Occipital lobe (tissue), 2 donors: ENCODE results near the gene USH1G. TPM values are rescaled to one million over a fixed set of nuclear protein-coding genes. Genes with fewer than 3 reads are reported as not detected.

Experiments
- DNase-seq: peaks from one replicate; lab custom pipeline; 2025; lab: John Stamatoyannopoulos, UW
- total RNA-seq: library from RNA; depleted of rRNA; stranded (reverse); fragments of >200 nt; gene quantifications from one replicate; pipeline ENCODE4 v1.2.3, GENCODE V29; 2014

USH1G gene
- total RNA-seq, 1 donor from 2014 or later: 0.16 TPM

DNA sequence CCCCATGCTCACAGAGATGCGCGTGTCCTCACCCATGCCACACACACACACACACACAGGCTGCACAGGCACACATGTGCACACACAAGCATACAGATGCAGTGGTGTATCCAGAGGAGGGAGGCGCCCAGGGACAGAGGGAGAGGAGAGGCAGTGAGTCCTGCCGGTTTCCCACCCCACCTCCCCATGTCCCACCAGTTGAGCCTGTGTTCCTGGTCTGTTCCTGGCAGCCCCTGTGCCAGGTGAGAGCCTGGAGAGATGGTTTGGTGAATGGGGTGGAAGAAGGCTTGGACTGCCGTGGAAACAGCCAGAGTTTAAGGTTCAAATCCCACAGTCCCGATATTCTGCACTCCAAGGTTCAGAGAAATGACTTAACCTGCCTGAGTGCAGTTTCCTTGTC, 19.4 kb downstream of the USH1G start:
- no peak for DNase-seq

DNA sequence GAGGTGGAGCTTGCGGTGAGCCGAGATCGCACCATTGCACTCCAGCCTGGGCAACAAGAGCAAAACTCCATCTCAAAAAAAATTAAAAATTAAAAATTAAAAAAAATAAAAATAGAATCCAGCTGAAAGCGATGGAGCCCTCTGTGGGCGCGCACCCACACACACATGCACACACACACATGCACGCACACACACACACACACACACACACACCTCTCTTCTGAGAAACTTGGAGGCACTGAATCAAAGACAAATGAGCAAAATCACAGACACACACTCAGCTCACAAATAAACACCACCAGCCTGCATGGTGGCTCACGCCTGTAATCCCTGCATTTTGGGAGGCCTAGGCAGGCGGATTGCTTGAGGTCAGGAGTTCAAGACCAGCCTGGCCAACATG, 20.0 kb downstream of the USH1G start:
- DNase-seq: no peak

DNA sequence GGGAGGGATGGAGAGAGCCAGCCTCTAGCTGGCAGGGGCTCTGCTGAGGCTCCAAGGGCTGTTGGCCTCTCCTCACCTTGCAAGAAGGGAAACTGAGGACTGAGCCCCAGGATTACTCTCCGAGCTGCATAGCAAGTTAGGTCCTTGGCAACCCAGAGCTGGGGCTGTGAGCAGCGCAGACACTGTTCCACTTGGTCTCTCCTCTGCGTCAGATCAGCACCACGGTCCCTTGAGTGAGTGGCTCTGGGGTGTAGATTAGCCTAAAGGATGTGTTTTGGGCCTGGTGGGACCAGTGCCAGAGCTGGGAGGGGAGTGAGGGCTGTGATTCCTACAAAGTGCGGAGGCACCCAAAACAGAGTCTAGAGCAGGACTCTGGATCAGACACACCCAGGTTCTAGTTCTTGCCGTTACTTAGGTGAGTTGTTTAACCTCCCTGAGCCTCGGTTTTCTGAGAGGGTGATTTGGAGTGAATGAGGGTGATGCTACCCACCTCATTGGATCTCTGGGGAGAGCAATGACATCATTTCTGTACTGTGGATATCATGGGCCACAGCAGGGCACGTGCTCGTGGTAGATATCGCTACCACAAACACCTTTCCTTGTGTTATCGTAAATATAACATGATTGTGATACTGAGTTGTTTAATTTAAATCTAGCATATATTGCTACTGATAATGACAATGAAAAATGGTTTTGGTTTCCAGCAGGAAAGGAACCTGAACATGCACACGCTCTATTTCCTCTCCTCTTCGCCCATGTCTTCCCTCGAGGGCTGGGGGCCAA, 21.5 kb downstream of the USH1G start:
- DNase-seq: no peak

DNA sequence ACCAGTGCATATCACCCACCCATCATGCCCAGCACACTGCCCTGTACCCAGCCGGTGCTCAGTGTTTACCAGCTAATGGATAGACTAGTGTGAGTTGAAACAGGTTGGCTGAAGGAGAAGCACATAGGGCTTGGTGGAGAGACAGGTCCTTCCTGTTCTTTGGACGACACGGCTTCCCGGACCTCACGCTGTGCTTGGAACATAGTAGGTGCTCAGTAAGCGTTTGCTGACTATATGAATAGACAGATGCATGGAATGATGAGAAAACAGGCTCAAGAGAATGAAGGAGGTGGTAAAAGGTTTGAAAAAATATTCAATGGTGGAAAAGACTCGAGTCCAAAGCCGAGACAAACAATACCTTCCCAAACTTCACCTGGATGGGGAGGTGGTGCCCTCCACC, 22.8 kb downstream of the USH1G start:
- DNase-seq: no peak

DNA sequence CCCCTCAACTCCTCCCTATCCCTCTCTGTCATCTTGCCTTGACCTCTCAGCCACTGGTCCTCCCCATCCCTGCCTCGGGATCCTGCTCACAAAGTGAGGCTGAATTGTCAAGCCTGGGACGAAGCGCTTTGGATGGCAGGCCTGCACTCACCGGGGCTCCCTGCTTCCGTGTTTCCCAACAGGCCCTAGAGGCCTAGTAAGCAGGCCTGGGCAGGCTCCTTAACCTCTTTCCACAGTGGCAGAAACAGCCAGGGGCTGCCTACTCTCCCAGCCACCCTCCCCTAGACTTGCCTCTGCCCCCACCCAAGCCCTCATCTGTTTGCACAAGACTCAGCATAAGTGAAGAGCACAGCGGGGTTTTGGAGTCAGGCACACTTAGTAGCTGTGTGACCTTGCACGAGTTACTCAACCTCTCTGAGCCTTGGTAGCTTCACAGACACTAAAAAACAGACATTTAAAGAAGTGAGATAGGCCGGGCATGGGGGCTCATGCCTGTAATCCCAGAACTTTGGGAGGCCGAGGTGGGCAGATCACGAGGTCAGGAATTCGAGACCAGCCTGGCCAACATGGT, 24.6 kb downstream of the USH1G start:
- no peak for DNase-seq

DNA sequence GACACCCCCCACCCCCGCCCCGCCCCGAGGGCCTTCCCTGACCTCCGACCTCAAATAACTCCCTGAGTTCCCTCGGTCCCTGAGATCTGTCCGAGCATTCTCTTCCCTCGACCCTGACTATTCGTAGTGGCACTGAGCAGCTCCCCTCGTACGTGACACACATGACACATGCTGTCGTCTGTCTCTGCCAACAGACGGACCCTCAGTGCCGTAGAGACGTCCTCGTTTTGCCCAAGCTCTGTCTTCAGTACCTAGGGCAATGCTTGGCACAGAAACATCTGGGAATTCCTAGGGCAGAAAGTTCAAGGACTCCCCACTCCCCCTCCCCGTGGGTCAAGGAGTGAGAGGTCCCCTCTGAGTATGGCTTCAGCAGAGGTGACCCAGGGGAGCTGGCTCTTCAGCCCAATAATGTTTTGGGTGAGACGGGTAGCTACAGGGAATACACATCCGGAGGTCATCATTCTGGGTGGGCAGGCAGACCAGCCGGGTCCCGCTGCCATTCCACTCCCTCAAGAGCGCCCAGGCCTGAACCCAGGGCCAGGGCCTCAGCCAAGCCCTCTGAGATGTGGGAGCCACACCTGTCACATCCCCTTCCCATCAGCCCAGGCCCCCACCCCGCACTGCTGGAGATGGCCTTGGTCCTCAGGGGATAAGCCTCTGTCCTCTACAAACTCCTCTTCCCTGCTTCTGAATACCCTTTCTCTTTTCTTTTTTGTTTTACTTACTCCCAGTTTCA, 29.0 kb downstream of the USH1G start:
- DNase-seq: no peak

DNA sequence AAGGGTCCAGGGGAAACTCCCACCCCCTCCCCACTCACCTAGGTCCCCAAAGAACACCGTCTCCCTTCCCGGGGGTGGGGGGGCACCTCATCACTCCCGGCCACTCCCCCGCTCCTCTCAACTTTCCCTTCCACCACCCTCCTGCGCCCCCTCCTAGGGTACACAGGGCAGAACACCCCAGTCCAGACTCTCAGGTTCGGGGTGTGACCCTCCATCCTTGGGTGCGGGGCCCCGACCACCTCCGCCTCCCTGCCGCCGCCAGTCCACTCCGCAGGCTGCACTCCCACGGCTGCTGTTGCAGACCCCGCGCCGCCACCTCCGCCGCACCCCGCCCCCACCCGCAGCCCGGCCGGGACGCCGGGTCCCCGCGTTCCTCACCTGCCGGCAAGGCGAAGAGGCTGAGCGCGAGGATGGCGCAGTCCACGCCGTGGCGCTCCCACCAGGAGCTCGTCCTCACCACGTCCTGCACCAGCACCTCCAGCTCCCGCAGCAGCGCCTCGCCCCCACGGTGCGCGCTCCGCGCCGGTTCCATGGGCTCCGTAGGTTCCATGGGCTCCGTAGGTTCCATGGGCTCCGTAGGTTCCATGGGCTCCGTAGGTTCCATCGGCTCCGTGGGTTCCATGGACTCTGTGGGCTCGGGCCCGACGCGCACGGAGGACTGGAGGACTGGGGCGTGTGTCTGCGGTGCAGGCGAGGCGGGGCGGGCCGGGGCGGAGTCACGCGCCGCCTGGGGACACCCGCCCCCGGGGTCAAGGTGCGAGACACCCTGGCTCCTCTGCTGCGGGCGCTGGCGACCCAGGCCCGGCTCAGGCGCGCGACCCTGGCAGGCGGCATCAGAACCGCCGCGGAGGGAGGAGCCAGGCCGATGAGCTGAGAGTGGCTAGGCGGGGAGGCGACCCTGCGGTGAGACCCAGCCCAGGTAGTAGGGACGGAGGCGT, 29.8 kb downstream of the USH1G start, which contains the start of gene FADS6:
Gene FADS6 (minus strand): TSS at position 660 of the 938 bp plus-strand sequence. CDS start 38 bp downstream, at position 622.
- no peak for DNase-seq

DNA sequence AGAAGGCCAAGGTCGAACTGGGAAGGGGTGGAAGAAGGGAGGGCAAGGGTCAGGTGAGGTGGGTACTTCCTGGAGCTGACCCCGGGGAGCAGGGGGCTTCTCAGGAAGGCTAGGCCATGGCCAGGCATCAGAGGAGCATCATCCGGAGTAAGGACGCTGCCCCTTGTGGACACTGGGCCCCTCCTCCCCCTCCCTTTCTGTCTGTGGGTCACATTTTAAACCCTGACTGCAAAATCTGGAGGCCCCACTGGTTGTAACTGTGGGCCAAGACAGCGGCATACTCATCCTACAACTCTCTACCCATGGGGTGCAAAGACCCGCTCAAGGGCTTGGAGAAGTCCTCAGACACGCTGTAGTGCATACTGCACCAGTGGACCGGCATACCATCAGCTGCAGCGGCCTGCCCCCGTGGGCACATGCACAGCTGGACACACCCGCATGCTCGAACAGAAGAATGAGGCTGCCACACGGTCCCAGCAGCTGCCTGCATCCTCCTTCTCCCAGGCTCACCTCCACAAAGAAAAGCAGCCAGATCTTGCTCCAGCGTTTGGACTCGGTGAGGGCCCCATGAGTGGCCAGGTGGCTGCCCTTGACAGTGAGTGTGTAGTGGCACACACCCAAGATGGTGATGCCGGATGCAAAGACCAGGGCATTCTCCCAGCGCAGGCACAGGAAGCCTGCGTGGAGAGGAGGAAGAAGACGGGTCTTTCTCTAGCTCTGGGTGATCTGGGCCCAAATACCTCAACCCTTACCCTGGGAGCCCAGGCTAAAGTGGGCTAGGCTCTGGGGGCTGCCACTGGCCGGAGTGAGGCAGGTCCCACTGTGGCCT, 30.8 kb downstream of the USH1G start:
- DNase-seq: no peak

DNA sequence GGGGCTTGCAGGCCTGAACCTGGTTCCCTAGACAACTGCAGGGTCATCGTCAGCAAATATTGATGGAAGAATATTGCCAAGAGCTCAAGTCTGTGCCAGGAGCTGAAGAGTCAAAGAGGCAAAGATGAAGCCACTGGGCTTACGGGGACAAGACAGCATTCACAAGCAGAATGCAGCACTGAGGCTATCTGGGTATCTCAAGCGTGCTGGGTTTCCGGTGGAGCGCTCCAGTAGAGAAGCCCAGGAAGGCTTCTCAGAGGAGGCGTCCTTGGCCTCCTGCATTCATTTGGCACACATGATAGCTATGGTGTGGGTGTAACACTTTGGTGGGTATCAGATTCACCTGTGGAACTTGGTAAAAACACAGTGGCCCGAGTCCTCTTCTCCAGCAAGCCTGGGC, 32.5 kb downstream of the USH1G start:
- DNase-seq: no peak

DNA sequence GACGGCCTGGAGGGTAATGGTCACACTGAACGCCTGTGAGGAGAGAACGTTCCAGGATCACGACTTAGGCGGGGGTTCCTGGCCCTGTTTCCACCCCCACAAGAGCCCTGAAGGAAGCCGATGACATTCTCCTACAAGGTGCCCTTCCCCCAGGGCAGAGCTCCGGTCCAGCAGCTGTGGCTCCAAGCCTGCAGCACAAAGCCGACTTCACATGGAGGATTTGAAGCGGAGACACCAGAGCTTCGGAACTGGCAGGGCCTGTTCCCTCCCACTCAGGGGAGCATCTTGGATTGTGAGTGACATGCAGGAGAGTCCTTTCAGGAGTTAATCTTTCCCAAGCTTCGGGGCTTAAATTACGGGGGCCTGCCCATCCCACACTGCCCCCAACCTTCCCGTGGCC, 34.6 kb downstream of the USH1G start:
- DNase-seq: no peak

DNA sequence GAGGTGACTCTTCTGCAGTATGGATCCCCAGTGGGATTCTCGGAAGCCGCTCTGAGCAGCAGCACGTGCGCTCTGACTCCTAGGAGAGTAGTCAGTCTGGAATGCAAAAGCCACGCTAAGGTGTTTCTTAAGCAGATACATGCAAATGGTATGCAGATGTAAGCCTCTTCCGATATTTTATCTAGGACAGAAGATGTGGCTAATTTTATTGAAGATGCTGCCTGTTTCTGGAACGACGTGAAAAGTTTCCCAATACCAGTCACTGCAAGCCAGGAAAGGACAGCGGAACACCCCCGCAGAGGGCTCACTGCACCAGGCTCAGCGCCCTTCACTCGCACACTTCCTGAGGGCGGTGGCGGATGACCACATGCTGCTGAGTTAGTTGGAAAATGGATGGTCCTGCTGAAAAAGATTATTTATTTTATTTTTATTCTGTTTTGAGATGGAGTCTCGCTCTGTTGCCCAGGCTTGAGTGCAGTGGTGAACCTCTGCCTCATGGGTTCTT, 39.8 kb downstream of the USH1G start:
- DNase-seq: no peak

DNA sequence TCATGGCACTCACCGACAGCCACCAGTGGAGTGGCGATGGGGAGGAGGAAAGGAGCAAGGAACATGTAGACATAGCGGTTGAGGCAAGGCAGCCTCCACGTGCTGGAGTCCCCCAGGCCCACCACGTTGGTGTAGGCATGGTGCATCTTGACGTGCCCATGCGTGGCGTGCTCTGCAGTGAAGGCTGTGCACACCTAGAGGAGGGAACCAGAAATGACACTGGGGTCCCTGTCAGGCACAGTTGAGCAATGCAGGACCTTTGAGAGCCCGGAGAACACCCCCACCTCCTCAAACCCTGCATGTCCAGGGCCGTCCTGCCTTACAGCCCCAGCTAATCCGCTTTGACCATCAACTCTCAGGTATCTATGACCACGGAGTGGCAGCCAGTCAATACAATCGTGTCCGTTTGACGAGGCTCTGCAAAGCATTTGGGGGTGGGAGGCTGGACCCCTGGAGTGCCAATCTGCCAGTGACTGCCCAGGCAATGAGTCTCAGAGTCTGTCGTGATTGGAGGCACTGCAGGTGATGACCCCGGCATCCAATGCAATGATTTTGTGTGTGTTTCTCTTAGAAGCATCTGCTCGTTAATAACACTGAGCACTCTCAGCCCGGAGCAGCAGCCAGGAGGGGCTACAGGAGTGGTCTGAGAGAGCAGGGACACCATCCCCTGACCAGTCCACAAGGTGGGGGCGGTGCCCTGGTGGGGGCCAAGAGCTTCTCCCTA, 40.4 kb downstream of the USH1G start:
- DNase-seq: no peak

DNA sequence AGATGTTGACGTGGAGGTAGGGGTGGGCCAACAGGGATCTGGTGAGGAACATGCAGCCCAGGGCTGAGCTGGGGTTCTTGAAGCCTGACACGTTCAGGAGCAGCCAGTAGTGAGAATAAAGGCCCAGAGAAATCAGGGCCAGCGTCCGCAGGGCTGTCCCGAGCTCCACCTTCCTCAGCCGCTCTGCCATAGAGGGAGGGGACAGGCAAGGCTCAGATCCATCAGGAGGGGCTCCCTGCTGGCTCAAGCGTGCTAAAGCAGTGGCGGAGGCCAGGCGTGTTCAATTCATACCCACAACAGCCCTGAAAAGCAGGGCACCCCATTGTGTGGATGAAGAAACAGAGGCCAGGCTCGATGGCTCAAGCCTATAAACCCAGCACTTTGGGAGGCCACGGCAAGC, 42.0 kb downstream of the USH1G start:
- no peak for DNase-seq

DNA sequence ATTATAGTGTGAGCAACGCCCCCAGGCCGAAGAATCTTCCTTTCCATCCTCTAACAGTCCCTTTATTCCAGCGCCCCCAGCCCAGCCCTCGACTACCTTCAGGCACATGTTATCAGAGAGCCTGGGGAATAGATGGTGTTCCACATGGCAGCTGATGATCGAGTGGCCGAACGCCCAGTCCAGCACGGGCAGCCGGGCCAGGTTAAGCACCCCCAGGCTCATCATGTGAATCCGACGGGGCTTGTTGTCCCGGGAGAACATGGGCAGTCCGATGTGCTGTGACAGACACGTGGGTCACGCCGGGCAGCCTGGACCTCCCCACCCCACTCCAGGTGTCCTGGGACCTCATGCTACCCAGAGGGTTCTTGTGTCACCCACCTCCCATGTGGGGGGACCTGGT, 43.7 kb downstream of the USH1G start:
- no peak for DNase-seq

DNA sequence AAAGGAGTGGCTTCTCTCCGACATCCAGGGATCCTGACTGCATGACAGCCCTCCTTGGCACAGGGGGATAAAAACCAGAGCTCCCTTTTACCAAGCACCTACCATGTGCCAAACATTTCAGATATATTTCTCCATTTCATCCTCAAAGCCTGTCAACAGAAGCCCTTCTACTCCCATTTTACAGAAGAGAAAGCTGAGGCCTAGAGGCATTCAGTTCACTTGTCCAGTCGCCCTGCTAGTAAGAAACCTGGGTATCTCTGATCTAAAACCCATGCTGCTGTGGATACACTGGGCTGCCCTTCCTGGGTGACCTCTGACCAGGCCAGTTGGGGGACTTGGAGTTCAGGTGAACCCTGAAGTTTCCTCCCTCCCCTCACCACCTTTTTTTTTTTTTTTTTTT, 44.4 kb downstream of the USH1G start:
- DNase-seq: no peak

DNA sequence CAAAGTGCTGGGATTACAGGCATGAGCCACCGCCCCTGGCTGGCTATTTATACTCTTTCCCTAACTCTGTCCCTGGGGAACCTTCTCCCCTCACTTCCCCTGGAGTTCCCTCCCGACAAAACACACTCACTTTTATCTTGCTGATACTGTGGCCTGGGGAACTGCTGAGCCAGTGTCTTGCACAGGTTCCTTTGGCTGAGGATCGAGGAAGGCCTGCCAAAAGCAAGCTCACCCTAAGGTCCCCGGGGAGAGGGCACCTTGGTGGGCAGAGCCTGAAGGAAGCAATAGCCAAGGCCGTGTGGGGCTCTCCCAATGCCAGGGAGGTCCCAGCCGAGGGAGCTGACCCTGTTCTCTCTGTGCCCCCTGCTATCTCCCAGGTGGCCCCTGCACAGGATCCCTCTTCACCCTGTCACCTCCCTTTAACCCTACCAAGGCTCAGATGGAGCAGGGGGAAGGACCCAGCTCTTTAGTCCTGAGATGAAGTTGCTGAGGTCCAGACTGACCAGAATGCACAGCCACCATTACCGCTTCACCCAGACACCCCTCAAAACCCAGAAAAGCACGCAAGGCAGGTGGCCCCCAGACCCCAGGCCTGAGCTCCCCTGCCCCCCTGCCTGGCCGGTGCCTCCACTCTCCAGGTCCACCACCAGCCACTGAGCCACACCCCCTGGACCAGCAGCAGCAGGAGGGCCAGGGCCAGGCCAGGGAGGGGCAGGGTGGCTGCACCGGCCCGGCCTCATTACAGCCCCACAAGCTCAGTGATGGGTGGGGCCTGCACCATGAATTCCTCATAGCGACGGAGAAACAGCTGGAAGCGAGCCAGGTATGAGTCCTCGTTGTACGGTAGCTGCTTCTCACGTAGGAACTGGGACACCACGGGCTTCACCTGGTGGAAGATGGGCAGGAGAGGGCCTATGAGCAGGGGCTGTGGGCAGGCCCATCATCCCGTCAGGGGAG, 45.2 kb downstream of the USH1G start:
- no peak for DNase-seq

DNA sequence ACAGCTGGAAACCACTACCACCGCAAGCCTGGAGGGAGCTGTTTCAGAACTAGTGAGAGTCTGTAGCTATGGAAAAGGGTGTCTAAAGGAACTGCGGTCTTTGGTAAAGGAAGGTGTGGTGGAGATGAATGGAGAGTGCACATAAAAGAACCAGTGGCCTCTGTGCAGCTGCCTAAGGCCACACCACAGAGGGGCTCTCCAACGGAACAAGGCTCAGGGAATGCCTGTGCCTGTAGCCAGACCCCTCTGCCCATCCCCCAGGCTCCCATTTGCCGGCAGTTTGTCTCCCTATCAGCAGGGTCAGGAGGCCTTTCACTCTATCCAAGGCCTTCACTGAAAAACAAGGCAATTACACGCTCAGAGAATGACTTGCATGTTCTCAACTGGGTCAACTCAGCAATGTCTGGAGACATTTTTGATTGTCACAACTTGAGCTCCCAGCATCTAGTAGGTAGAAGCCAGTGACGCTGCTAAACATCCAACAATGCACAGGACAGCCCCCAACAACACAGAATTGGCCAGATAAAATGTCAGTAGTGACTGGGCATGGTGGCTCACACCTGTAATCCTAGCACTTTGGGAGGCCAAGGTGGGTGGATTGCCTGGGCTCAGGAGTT, 47.0 kb downstream of the USH1G start:
- DNase-seq: no peak
